HEK293 (cell line): ENCODE results near the gene NINL.

Experiments used
- CTCF ChIA-PET: fragments of 350-600 bp; formaldehyde crosslinking; extraction: SDS; loops from one replicate; lab custom pipeline; 2021; ENCODE audit warnings: antibody characterized with exemption; lab: Yijun Ruan, JAX
- POLR2A ChIA-PET: fragments of 300-600 bp; formaldehyde crosslinking; extraction: SDS; loops from one replicate; lab custom pipeline; 2020; ENCODE audit warnings: antibody characterized with exemption, inconsistent platforms; lab: Yijun Ruan, JAX
- H3K27ac ChIP-seq: fragments of 200-500 bp; sonication (Bioruptor generic); 2 replicates; pipeline ENCODE4 v1.5.1; 2014; ENCODE audit warnings: low read depth, low read length, control low read depth, inconsistent platforms; ENCODE audit errors: extremely low read depth
- H3K36me3 ChIP-seq, 2 experiments: fragments of 200-500 bp in 1 of 2; sonication (Bioruptor generic) in 1 of 2; 1 replicate in 1 of 2; 2 replicates in 1 of 2; pipeline ENCODE4 v1.5.1; 2014 to 2017; ENCODE audit warnings: inconsistent platforms in 2 of 2, low read length in 2 of 2; ENCODE audit not compliant: control insufficient read depth in 2 of 2, insufficient read depth in 1 of 2
- H3K4me1 ChIP-seq: fragments of 200-500 bp; sonication (Bioruptor generic); 2 replicates; pipeline ENCODE4 v1.5.1; 2014; ENCODE audit warnings: mild to moderate bottlenecking, low read length, inconsistent platforms; ENCODE audit not compliant: control insufficient read depth, insufficient read depth
- H3K4me3 ChIP-seq: 2 replicates; pipeline ENCODE4 v1.5.1; 2011; ENCODE audit warnings: low read depth, mild to moderate bottlenecking, control low read depth, low read length, moderate library complexity
- H3K9me3 ChIP-seq: fragments of 200-500 bp; sonication (Bioruptor generic); 2 replicates; pipeline ENCODE4 v1.5.1; 2014; ENCODE audit warnings: low read depth, low read length, inconsistent platforms; ENCODE audit not compliant: control insufficient read depth, insufficient read depth
- EGR2 ChIP-seq: fragments of 450-650 bp; formaldehyde crosslinking; IDR thresholded peaks from 2 replicates; pipeline ENCODE4 v1.5.1; 2016; ENCODE audit warnings: low read depth, missing biosample characterization, missing genetic modification characterization
- GLIS2 ChIP-seq: fragments of 450-650 bp; formaldehyde crosslinking; IDR thresholded peaks from 2 replicates; pipeline ENCODE4 v1.5.1; 2016; ENCODE audit warnings: missing biosample characterization, missing genetic modification characterization
- HIC1 ChIP-seq: fragments of 450-650 bp; formaldehyde crosslinking; IDR thresholded peaks from 2 replicates; pipeline ENCODE4 v1.5.1; 2016; ENCODE audit warnings: missing biosample characterization, missing genetic modification characterization
- MEIS1 ChIP-seq: sonication (generic); formaldehyde crosslinking; IDR thresholded peaks from 2 replicates; pipeline ENCODE4 v1.8.1; 2022; ENCODE audit warnings: missing genetic modification reagents, mild to moderate bottlenecking, borderline replicate concordance
- MYNN ChIP-seq: fragments of 450-650 bp; formaldehyde crosslinking; IDR thresholded peaks from 2 replicates; pipeline ENCODE4 v1.5.1; 2016; ENCODE audit warnings: missing biosample characterization, missing genetic modification characterization, borderline replicate concordance
- SP3 ChIP-seq: fragments of 450-650 bp; formaldehyde crosslinking; IDR thresholded peaks from 2 replicates; pipeline ENCODE4 v1.5.1; 2016; ENCODE audit warnings: missing biosample characterization, missing genetic modification characterization
- YY2 ChIP-seq: fragments of 450-650 bp; formaldehyde crosslinking; IDR thresholded peaks from 2 replicates; pipeline ENCODE4 v1.5.1; 2016; ENCODE audit warnings: missing biosample characterization, missing genetic modification characterization
- ZBTB48 ChIP-seq: fragments of 450-650 bp; formaldehyde crosslinking; IDR thresholded peaks from 2 replicates; pipeline ENCODE4 v1.5.1; 2016; ENCODE audit warnings: missing biosample characterization, missing genetic modification characterization
- ZBTB8A ChIP-seq: fragments of 450-650 bp; formaldehyde crosslinking; IDR thresholded peaks from 2 replicates; pipeline ENCODE4 v1.5.1; 2016; ENCODE audit warnings: missing biosample characterization, missing genetic modification characterization
- ZFHX2 ChIP-seq: fragments of 450-650 bp; formaldehyde crosslinking; conservative IDR thresholded peaks from 2 replicates; pipeline ENCODE4 v1.5.1; 2016; ENCODE audit warnings: missing biosample characterization, missing genetic modification characterization
- ZNF140 ChIP-seq: fragments of 450-650 bp; formaldehyde crosslinking; IDR thresholded peaks from 2 replicates; pipeline ENCODE4 v1.5.1; 2016; ENCODE audit warnings: missing biosample characterization, missing genetic modification characterization
- ZNF146 ChIP-seq: fragments of 450-650 bp; formaldehyde crosslinking; IDR thresholded peaks from 2 replicates; pipeline ENCODE4 v1.5.1; 2016; ENCODE audit warnings: missing biosample characterization, missing genetic modification characterization
- ZNF175 ChIP-seq: fragments of 450-650 bp; formaldehyde crosslinking; IDR thresholded peaks from 2 replicates; pipeline ENCODE4 v1.5.1; 2016; ENCODE audit warnings: missing biosample characterization, missing genetic modification characterization
- ZNF366 ChIP-seq: fragments of 450-650 bp; formaldehyde crosslinking; conservative IDR thresholded peaks from 2 replicates; pipeline ENCODE4 v1.5.1; 2016; ENCODE audit warnings: missing biosample characterization, missing genetic modification characterization
- ZNF548 ChIP-seq: fragments of 450-650 bp; formaldehyde crosslinking; IDR thresholded peaks from 2 replicates; pipeline ENCODE4 v1.5.1; 2016; ENCODE audit warnings: missing biosample characterization, missing genetic modification characterization
- ZNF629 ChIP-seq: fragments of 450-650 bp; formaldehyde crosslinking; IDR thresholded peaks from 2 replicates; pipeline ENCODE4 v1.5.1; 2017; ENCODE audit warnings: missing biosample characterization, missing genetic modification characterization
- ZNF658 ChIP-seq: fragments of 450-650 bp; formaldehyde crosslinking; IDR thresholded peaks from 2 replicates; pipeline ENCODE4; 2016; ENCODE audit warnings: missing biosample characterization, missing genetic modification characterization
- ZNF76 ChIP-seq: fragments of 450-650 bp; formaldehyde crosslinking; IDR thresholded peaks from 2 replicates; pipeline ENCODE4; 2016; ENCODE audit warnings: low read depth, missing biosample characterization, missing genetic modification characterization, borderline replicate concordance
- ZSCAN16 ChIP-seq: fragments of 450-650 bp; formaldehyde crosslinking; IDR thresholded peaks from 2 replicates; pipeline ENCODE4 v1.5.1; 2016; ENCODE audit warnings: missing biosample characterization, missing genetic modification characterization

Gene NINL

GRCh38 chr20:25509084-25509483 lies 76.2 kb downstream of the NINL start:
- Histone ChIP-seq H3K4me1 (no peaks in the 10 kb centered on the region), H3K36me3 (peaks cover 0 to 95% of the 10 kb centered on the region in 2 experiments; a peak in 1 of 3 replicates), H3K9me3 (no peaks in the 10 kb centered on the region), H3K4me3 (no peak overlapping the region), H3K27ac (no peak overlapping the region)
- TF ChIP-seq ZNF548 (tag by site-specific recombination) = no peak
- no peak for TF ChIP-seq ZNF629
- no peak for TF ChIP-seq HIC1 (tag by site-specific recombination)
- no peak for TF ChIP-seq ZNF146 (tag by site-specific recombination)
- TF ChIP-seq ZNF658 (tag by site-specific recombination) = no peak
- TF ChIP-seq ZNF76 (tag by site-specific recombination) = no peak
- TF ChIP-seq YY2 = no peak
- TF ChIP-seq ZNF366 (tag by site-specific recombination) = no peak
- TF ChIP-seq MYNN = no peak
- no peak for TF ChIP-seq MEIS1 (CRISPR knock-in tag)
- no peak for TF ChIP-seq ZSCAN16 (tag by site-specific recombination)
- CTCF ChIA-PET = interaction anchor here (0.7 kb wide), 2 partner anchors 58 to 330 kb away, joined by 3 read pairs; no protein-coding TSS in a partner anchor
- POLR2A ChIA-PET = interaction anchor here (1.1 kb wide), 1 partner anchor 10 kb away, joined by 3 read pairs; no protein-coding TSS in a partner anchor

- Histone ChIP-seq H3K27ac (no peak overlapping the region), H3K4me3 (no peak overlapping the region), H3K36me3 (peaks cover 0 to 95% of the 10 kb centered on the region in 2 experiments; a peak in 1 of 3 replicates), H3K4me1 (no peaks in the 10 kb centered on the region), H3K9me3 (no peaks in the 10 kb centered on the region)
- POLR2A ChIA-PET = no interaction called here
- CTCF ChIA-PET = interaction anchor here (0.7 kb wide), 1 partner anchor 329 kb away, joined by 3 read pairs; no protein-coding TSS in a partner anchor
- TF ChIP-seq ZFHX2 = peak; percentile 75
- peak; percentile 88 for TF ChIP-seq EGR2 (tag by site-specific recombination)
- no peak for TF ChIP-seq SP3
- TF ChIP-seq ZBTB8A = 0 out of 2 replicates have a peak, but pooled peaks have one; percentile 11
Measured at GRCh38 chr20:25508083-25508770, 77.1 kb downstream of the NINL start.

- CTCF ChIA-PET = no interaction called here
- POLR2A ChIA-PET = no interaction called here
- no peak for TF ChIP-seq MYNN
- no peak for TF ChIP-seq ZNF175
- TF ChIP-seq GLIS2 (tag by site-specific recombination) = no peak
- no peak for TF ChIP-seq ZBTB48 (tag by site-specific recombination)
- peak; percentile 39 for TF ChIP-seq EGR2 (tag by site-specific recombination)
- TF ChIP-seq ZNF140 (tag by site-specific recombination) = no peak
- Histone ChIP-seq H3K9me3 (no peaks in the 10 kb centered on the region), H3K4me3 (no peak overlapping the region), H3K4me1 (no peaks in the 10 kb centered on the region), H3K36me3 (peaks cover 0 to 95% of the 10 kb centered on the region in 2 experiments; a peak in 1 of 3 replicates), H3K27ac (no peak overlapping the region)
Measured at GRCh38 chr20:25507385-25508082, 77.8 kb downstream of the NINL start.
